NCI-H2227 treated with DMSO at 0.1 percent for 48 hours (cell line): ENCODE measurements around the gene CNRIP1.
"Not testable (repeated sequence)": the region's sequence is repeated elsewhere in the genome, so short reads cannot be mapped to it uniquely, and the experiment has no call there.

Source experiments
- DNase-seq: peaks from one replicate; lab custom pipeline; 2025; lab: John Stamatoyannopoulos, UW

Gene CNRIP1, protein sequence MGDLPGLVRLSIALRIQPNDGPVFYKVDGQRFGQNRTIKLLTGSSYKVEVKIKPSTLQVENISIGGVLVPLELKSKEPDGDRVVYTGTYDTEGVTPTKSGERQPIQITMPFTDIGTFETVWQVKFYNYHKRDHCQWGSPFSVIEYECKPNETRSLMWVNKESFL

DNA sequence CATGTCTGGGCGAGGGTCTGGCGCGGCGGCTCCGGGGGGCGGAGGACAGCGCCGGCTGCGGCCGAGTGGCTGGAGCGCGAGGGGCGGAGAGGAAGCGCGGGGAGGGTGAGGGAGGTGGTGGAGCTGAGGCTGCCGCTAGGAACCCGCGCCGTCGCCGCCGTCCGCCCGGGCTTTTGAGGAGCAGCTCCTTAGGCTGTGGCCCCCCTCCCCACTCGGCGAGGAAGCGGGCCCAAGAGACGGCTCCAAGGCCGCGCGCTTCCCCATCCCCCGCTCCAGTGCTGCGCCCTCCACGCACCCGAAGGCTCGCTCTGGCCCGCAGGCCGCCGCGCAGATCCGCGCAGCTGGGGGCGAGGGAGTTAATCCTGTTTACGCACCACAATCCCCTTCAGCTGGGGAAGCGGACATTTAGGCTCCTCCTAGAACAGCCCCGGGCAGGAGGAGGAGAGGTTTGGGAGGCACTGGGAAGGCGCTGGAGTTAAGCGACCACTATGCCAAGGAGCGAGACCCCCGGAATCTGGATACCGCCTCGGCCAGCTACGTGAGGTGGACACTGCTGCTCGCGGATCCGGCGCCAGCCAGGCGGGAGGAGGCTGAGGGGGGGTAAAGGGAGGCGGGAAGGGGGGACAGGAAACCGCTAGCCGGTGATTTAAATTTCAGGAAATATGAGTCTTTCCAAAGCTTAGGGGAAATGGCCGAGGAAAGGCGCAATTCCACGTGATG lies at the start of gene CNRIP1:
Gene CNRIP1, minus strand, starts transcription at position 552 of the 720 bp plus-strand sequence. Its CDS starts 549 bp downstream, at position 3.
- peak; percentile 87 for DNase-seq

DNA sequence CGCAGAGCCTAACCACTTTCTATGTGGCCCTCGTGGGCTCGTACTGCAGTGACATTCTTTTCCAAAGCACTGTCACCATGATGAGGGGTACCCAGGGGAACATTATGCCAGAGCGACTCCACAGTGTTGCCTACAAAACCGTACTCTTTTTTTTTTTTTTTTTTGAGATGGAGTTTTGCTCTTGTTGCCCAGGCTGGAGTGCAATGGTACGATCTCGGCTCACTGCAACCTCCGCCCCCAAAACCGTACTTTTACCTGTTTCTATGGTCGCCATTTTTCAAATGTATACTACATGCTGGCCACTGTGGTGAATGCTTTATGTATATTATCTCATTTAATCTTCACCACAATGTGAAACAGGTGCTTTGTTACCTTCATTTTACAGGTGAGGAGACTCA lies 49.6 kb upstream of the CNRIP1 start:
- DNase-seq: no peak

DNA sequence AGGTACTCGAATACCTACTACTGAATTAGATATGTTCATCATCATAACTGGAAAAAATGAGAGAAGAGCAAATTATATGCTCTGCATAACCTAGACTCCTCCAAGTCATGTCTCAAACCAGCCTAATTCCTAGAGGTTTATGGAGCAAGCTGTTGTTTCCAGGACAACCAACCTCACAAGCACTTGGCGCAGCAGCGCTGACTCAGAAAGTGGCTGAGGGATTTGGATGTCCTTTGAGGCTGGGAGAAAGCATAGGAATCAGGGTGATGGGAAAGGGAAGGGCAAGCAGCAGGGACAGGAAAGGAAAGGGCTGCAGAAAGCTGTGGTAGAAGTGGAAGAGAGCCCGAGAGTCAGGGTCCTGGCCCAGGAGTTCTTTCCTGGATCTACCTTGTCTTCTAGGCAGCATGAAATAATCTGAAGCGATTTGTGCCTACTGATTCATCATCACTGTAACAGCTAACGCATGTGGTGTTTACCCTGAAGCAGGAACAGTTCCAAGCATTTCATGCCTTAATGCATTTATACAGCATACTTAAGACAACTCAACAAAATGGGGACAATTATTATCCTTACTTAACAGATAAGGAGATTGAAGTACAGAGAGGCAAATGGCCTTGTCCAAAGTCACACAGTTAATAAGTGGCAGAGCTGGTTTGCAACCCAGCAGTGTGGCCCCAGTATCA lies 49.0 kb upstream of the CNRIP1 start:
- peak; percentile 43 for DNase-seq

DNA sequence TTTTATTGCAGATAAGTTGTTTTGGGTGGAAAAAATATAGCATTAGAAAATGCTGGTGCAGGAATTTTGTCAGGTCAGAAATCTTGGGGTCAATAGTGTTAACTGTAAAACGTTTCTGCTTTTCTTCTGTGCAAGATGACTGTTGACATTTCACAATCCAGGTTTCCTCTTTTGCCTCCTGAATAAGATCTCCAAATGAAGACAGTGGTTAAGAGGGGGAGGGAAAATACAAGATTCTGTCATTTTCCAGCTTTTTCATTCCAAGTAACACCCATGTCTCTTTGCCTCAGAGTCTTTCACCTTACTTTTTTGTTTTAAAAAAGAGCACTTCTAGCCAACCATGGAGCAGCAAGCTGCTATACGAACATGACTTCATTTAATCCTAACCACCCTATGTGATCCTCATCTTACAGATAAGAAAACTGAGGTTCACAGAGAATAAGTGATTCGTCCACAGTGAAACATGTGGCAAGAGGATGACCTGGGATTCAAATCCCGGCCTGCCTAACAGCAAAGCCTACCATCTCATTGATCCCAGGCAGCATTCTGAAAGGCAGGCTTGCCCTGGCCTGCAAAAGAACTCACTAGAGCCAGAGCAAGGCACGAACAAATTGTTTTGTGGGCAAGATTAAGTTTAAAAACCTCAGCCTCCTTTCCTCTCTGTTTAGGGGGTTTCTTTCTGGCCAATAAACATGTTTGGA lies 48.4 kb upstream of the CNRIP1 start:
- no peak for DNase-seq

DNA sequence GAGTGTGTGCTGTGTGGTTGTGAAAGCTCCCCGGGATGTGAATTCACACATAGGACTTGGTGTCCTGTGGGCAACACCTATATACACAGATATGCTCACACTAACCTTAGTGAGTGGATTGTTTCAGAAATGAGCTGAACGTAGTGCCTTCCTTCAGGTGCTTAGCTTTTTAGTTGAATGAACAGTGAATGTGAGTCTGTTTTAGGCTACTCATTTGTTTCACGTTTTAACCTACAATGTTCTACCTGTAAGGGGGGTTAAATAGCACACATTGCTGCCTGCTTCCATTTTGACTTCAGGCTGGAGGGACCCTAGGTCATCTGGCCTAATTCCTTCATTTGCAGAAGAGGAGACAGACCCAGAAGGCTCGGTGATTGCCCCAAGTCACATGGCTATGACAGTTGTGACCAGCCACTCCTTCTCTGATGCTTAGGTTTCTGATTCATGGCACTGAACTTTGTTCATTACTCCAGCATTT lies 46.4 kb upstream of the CNRIP1 start:
- DNase-seq: no peak

DNA sequence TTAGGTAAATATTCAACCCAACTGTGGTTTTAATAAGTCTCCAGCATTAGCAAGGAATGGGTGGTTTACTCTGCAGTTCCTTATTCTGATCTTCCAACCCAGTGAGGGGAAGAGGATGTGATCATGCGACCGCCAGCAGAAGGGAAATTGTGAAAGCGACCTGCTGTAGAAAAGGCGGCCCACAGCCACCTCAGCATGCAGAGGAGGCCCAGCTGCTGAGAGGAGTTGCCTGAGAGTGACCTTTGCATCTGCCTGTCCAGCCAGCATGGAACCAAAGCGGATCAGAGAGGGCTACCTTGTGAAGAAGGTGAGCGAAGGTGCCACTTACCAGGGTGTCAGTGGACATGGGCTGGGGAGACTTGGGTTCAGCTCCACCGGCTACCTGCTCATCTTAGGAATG lies 45.3 kb upstream of the CNRIP1 start, which contains the start of gene PLEK:
Gene PLEK, plus strand, starts transcription at position 196 of the 400 bp plus-strand sequence. Its CDS starts 70 bp downstream, at position 266.
- DNase-seq: no peak

DNA sequence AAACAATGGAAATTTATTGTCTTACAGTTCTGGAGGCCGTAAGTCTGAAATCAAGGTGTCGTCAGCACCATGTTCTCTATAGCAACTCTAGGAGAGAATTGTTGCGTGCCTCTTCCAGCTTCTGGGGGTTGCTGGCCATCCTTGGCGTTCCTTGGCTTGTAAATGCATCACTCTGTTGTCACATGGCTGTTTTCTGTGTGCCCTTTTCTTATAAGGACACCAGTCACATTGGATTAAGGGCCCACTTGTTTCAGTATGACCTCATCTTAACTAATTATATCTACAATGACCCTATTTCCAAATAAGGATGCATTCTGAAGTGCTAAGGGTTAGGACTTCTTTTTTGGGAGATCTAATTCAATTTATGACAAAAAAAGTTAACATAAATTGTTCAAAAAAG lies 44.0 kb upstream of the CNRIP1 start:
- no peak for DNase-seq

DNA sequence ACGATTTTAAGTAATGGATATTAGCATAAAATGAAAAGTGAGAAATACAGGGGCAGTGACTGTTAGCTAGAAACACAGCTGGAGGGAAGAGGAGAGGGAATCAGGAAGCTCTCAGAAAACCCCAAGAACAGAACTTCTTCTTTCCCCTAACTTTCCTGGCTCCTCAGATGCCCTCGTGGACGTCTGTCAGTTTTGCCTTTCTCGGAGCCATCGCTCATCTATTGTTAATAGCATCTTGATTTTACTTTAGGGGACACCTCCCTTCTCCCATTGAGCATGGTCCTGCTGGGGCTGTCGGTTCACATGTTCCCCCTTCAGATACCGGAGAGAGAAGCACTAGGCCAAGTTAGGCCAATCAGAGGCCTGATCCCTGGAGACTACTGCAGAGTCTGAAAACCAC lies 43.0 kb upstream of the CNRIP1 start:
- no peak for DNase-seq

DNA sequence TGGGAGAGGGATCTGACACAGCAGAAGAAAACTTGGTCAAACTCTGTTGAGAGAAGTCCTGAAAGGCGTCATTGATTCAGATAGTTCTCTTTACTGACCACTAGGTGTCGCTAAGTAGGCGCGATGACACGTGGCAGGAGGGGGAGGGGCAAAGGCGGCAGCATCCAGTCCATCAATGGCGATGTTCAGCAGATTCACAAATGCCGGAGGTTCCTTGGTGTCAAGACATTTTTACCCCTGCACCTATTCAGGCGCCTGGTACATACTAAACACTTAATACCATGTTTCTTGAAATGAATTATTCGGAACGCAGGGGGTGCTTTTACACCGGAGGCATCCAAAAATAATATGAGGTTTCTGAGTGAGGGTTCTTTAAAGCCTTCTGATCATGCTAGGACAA lies 42.3 kb upstream of the CNRIP1 start:
- DNase-seq: peak; percentile 22

DNA sequence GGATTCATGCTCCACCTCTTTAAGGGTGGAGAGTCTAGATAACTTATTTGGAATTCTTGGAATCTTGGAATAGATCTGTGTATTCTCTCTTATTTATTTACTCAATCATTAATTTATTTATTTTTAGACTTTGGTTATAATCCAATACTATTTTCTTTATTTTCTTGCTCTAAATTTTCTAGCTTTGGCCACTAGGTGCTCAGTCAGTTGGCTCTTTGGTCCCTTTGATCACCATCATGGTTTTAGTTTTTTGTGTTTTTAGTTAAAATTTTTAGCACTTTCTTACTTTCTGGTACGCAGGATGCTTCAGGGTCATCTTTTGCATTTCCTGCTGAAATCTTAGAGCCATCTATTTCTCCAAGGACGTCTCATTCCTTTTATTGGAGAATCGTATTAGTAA lies 40.1 kb upstream of the CNRIP1 start:
- DNase-seq: no peak

DNA sequence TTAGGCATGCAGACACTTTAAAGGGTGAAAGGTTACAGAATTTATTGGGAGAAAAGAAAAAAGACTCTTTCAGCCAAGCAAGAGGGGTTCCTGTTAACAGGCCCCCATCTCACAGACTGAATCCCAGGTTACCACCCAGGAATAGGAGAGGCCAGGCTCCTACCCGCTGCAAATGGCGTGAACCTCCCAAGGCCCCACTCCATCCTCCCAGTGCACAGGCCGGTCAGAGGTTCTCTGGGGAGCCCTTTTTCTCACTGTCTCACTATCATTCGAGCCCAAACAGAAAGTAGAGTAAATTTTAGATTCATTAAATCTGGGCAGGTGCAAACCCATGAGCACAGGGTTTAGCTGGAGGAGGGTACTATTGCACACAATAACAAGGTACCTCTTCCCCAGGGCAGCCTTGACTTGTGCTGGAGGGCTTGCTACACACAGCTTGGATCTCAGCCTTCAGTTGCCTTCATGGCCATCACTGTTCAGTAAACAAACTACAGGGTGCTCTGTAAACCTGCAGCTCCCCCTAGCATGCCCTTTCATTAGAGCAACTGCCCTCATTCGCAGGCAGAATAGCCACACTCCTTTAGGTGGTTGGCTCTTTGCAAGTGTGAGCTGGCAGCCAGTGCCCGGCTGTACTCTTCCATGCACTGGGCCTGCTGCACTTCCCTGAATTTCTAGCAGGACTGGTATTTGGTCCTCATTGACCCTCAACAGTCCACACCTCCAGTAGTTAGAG lies 38.0 kb upstream of the CNRIP1 start:
- DNase-seq: peak; percentile 23

DNA sequence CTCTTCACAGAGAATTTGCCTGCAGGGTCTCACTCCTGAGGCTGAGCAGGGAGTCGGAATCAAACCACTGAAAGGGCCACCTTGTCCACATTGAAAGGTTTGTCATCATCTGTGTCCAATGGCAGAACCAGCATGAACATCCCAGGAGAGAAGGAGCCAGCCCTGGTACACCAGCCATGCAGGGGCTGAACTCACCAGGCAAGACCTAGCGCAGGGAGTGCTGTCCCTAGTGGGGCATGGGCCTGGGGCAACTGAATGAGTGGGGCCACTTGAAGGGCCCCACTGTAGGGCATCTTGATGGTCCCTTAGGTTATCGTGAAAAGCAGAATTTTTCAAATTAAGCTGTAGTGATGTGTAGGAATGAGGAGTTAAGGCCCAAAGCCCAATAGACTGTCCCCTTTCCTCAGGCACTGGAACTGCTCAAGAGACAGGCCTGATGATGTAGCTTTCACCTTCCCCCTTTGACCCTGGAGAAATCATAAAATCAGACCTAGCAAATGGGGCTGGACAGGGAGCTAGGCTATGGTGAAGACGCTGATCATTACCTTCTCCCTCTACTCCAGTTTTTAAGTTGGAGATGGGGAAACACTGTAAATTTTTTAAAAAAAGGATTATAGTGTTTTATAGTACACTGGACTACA lies 37.0 kb upstream of the CNRIP1 start:
- no peak for DNase-seq

DNA sequence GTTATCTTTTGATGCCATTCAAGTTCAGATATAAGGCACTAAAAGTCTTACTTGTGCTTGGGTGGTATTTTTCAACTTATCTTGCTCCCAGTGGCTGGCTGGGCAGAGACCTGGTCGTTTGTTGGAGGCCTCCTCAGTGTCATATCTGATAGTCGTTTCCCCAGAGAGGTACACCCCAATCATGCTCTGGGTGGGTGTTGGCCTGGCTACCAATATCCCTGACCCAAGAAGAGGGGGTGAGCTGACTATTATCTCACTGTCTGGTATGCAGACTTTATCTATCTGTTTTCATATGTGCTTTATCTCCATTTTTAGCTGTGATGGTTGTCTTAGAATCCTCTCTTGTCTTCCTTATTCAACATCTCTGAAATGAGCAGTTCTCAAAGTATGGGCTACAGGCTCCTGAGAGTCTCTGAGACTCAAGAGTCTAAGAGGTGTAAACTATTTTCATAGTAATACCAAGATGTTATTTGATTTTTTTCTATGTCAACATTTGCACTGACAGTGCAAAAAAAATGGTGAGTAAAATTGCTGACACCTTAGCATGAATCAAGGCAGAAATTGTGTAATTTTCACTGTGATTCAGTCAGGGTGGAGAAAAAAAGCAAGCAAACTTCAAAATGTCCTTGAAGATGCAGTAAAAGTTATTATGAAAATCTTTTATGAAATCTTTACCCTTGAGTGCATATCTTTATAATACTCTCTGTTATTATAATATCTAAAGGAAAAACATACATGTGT lies 33.1 kb upstream of the CNRIP1 start:
- DNase-seq: no peak

DNA sequence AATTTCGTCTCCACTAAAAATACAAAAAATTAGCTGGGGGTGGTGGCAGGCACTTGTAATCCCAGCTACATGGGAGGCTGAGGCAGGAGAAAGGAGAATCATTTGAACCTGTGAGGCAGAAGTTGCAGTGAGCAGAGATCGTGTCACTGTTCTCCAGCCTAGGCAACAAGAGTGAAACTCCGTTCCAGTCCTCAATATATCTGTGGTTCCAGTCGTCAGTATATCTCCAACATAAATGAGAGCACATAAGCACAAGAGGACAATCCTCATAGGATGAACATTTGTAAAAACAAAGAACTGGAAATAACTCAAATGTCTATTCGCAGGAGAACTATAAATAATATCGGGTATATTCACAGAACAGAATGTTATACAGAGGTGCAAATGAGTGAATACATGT lies 32.2 kb upstream of the CNRIP1 start:
- DNase-seq: no peak

DNA sequence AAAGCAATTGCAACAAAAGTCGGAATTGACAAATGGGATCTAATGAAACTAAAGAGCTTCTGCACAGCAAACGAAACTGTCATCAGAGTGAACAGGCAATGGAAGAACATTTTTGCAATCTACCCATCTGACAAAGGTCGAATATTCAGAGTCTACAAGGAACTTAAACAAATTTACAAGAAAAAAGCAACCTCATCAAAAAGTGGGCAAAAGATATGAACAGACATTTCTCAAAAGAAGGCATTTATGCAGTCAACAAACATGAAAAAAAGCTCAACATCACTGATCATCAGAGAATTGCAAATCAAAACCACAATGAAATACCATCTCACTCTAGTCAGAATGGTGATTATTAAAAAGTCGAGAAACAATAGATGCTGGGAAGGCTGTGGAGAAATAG lies 29.3 kb upstream of the CNRIP1 start:
- DNase-seq: not testable (repeated sequence)

DNA sequence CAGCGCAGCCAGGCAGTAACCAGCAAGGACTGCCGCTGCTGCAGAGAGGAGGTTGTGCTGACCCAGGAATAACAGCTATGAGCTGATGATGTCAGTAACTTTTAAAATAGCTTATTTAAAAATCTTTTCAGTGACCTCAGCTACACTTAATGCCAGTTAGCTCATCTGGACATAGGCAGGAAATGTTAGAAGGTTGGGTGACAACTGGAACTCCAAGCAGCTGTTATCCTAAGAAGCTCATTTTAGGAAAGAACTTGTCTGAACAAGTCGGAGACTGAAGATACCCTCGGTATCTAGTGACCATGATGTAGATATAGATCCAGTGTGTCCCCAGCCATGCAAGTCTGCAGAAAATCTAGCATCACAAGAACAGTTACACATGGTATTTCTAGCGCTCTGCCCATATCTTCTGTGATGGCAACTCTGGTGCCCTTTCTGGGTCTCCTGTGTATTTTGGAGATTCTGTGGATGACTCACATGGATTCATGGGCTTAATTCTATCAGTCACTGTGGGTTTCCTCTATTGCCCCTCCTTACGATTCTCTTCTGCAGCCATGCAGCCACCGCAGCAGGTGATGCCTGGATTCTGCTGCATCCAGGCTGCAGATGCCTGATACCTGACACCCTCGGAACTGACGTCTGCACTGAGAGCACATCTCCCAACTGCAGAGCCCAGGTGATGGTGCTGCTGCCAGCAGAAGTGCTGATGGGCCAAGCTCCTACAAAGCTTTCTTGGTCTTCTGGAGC lies 25.6 kb upstream of the CNRIP1 start:
- DNase-seq: no peak

DNA sequence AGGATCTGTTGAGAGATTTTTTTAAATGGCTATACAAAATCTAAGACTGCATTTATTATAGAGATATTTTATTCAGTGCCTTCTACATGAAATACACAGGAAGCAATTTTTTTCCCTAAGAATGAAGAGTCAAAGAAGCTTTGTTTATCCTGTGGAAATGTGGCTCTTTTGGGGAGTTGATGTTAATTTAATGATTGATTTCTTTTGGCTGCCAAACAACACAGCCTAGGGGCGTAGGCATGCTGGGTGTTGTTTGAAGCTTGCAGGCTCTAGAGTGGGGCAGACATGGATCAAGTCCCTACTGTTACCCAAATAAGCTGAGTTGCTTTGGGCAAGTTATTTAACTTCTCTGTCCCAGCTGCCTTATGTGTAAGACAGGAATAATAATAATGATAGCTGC lies 24.3 kb upstream of the CNRIP1 start:
- DNase-seq: no peak

DNA sequence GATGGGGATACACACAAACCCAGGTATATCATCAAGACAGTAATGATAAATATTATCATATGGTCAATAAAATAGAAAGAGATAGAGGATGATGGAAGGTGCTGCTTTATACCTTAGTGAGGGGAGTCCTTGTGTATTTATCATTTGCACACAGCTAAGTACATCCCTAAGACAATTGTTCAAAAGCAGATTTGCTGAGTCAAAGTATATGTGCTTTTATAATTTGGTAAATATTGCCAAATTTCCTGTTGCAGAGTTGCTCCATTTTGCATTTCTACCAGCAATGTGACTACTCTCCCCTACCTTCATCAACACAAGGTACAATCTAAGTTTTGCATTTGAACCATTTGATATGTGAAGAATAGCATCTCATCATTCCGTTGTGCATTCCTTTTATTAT lies 22.7 kb upstream of the CNRIP1 start:
- DNase-seq: no peak

DNA sequence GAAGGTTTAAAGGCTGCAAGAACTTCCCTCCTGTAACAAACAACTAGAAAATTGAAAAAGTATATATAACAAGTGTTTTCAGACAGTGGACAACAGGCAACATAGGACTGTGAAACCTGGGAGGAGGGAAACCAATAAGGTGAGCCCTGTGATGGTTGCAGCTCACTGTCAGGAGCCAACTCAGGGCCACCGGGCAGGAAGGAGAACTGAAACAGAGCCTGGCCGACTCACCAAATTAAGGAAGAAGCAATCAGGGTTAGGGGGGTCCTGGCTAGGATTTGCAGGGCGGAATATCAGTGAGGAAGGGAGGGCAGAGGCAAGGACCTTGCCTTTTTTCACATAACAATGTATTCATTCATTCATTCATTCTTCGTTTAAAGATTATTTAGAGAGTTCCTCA lies 21.8 kb upstream of the CNRIP1 start:
- no peak for DNase-seq

DNA sequence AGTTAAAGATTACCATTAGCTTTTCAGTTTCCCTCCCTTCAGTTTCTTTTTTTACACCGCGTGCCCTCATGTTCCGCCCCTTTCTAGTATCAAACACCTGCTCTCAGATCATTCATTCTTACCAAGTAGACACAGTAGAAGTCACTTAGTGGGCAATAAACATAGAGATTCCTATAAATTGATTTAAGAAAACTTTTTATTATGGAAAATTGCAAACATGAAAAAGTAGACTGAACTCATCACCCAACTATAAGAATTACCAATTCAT lies 21.2 kb upstream of the CNRIP1 start:
- no peak for DNase-seq
